HG02763 (cell line): ENCODE results near the gene PLB1.

Experiments
- ATAC-seq: cut with Tn5 transposase; IDR thresholded peaks from one replicate; pipeline ENCODE4 v1.9.1; 2021; ENCODE audit warnings: mild to moderate bottlenecking, moderate library complexity; ENCODE audit not compliant: unreplicated experiment

The PLB1 gene

DNA sequence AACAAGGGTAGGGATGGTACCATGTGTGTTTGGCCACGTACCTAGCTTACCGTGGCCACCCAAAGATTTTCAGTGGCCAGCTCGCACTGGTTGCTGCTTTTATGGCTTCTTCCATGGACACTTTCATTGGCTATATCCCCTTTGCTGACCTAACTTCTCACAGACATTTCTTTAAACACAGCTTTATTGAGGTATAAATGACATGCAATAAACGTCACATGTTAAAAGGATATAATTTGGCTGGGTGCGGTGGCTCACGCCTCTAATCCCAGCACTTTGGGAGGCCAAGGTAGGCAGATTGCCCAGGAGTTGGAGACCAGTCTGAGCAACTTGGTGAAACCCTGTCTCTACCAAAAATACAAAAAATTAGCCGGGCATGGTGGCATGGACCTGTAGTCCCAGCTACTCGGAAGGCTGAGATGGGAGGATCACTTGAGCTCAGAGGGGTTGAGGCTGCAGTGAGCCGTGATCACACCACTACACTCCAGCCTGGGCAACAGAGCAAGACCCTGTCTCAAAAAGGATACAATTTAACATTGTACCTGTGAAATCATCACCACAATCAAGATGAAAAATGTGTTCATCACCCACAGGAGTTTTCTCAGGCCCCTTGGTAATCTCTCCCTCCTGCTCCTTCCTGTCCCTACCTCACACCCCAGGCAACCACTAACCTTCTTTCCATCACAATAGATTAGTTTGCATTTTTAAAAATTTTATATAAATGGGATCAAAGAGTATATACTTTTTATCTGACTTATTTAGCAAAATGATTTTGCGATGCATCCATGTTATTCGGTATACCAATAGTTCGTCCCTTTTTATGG lies 127.9 kb downstream of the PLB1 start:
- ATAC-seq: no peak

DNA sequence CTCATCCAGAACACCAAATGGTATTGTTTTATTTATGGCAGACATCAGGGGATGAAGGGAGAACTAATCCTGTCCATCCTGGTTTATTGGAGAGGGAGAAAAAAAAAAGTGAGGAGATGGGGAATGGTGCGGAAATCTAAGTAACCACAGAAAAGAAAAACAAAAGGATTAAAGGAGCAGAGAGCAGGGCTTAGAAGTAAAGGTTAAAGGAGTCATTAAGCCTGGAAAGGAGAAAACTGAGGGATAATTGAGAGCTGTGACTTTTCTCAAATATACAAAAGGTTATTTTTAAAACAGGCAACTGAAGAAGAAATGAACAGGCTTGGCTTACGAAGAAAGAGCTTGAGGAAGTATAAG lies 128.6 kb downstream of the PLB1 start:
- no peak for ATAC-seq

DNA sequence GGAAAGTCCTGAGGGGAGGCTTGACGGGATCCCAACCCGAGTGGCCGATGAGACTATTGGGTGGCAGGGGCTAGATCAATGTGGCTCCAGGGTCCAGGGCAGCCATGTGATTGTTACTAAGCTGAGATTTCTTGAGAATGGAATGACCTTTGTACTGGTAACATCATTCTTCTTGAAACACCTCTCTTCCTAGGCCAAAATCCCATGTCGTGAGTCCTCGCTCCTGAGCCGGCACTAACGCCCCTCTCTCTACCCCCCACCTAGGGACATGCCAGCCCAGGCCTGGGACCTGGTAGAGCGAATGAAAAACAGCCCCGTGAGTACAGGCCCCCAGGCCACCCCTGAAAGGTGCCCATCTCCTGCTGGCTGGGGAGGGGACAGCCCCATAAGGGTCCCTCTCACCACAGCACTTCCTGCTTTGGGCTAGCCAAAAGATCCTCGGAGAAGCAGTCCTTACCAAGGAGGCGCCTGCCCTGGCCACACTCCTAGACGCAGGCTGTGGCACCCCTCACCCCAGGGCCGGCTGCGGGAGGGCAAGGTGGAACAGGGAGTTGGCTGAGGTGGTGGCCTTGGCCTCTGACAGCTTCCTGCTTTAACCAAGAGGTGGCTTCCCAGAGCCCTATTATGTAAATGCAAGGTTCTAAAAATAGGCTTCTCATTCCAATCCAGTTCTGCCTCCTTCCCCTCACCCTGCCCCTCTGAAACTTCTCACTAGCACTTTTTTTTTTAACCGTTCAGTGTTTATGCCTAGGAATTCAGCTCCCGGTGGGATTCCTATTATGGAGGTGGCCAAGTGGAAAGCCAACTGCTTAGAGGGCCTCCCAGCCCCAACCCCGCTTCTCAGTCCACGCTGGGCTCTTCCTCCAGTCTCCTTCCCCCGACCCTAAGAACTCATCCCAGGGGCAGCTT lies 129.2 kb downstream of the PLB1 start:
- ATAC-seq: no peak

DNA sequence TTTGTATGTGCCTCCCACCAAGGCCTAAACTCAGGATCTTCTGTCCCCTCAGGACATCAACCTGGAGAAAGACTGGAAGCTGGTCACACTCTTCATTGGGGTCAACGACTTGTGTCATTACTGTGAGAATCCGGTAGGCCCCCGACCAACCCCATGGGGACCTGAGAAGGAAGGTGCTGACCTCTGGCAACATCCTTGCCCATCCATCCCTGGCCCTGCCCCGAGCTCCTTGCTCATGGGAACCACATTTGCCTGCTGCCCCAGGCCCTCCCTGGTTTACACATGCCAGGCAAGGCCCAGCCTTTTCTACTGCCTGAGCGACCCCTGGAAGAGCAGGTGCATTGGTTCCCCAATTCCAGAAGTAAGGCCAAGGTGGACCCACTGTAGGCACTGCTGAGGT lies 130.5 kb downstream of the PLB1 start:
- ATAC-seq: no peak

DNA sequence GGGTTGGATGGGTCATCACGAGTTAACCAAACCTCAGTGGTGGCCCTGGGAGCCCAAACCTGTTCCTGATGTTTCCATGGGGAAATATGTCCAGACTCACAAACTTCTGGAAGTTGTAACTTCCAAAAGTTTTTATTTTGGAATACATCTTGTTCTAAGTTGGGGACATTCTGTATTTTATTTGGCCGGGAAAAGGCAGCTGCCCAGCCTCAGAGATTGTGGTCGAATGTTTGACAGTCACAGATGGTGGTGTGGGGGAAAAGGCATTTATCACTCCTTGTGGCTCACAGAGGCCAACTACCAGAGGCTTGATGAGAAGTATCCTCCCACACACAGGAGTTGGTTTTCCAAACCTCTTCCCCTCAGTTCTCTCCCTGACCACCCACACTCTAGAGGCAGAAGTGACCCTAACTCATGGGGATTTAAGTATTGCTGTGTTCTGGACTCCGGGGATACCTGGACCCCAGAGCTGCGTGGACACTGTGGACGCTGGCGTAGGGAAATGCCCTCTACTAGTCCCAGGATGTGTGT lies 131.1 kb downstream of the PLB1 start:
- no peak for ATAC-seq

DNA sequence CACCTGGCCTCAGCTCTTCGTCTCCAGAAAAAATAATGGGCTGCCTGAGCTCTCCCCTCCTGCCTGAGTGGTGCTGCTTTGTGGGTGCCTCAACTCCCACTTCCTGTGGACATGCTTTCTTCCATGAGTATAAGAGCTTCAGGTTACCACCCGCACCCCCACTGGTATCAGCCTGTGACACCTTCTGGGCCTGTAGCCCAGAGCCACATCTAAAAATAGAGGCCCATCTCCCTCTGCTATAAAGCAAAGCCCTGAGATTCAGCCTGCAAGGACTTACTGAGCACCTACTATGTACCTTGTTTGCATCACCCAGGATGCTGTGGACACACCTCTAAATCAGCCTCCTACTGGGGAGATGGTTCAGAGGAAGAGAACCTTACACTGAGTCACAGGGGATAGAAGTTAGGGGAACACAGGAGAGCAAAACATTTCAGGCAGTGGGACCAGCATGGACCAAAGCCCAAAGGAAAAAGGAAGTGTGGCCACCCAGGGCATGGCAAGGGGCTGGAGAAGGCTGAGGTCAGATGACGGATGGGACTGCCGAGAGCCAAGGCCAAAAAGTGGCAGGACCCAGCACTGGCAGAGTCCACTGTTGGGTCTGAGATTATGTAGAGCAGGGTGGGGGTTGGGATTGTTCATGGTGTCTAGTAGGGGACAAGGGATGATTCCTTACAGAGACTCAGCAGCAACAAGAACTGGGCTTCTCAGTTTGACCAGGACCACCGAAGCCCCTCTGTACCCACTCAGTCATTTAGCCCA lies 132.0 kb downstream of the PLB1 start:
- no peak for ATAC-seq

DNA sequence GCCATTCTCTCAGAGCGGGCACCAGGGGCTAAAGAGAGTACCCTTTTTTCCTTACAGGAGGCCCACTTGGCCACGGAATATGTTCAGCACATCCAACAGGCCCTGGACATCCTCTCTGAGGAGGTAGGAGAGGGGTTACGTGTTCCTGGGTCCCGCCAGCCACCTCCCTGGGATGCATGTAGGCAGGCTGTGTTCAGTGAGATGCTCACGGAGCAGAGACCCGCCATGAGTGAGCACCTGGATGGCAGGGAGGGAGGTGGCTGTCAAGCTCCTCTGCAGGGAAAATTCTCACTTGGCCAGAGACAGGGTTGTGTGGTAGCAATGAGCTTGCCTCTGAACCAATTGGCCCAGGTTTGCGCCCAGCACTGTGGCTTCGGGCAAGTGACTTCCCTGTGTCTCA lies 132.6 kb downstream of the PLB1 start:
- no peak for ATAC-seq

DNA sequence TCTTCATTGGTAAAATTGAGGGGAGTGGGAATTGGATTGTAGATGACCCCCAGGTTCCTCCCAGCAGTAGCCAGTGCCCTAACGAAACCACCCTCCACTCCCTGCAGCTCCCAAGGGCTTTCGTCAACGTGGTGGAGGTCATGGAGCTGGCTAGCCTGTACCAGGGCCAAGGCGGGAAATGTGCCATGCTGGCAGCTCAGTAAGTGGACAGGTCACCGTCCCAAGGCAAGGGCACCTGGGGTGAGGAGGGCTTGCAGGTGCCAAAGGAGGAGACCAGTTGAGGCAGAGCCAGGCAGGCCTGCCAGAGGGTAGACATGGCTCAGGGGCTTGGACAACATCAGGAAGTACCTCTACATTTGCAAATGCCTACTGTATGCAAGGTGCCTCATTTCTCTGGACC lies 133.1 kb downstream of the PLB1 start:
- no peak for ATAC-seq

DNA sequence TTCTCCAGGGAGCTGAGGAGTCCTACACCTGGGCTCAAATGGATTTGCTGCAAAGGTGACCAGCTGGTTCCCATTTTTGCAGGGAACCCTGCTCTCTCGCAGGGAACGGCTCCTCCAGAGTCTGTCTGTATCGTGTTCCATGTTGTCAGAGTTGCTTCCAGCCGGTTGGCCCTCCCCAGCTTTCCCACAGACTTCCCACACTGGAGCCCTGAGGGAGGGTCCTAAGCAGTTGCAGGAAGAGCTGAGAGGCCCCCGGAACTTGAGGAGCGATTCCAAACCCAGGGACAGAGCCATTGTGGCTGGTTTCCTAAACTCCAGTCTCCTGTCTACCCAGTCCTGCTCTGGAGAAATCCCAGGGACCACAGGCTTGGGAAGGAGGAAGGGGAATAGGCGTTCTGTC lies 134.1 kb downstream of the PLB1 start:
- ATAC-seq: no peak

DNA sequence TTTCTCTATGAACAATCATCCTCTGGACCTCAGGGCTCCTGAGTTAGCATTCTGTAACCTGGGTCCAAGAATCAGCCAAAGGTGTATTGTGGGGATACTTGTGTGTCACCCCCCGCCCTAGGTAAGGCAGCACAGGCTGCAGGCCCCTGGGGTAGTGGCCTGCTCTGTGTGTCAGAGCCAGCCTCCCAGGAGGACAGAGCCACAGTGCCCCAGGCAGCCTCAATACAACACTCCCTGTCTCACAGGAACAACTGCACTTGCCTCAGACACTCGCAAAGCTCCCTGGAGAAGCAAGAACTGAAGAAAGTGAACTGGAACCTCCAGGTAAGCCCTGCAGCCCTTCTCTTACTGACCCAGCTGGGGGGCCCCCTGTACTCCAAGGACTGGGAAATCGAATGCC lies 134.5 kb downstream of the PLB1 start:
- ATAC-seq: no peak

DNA sequence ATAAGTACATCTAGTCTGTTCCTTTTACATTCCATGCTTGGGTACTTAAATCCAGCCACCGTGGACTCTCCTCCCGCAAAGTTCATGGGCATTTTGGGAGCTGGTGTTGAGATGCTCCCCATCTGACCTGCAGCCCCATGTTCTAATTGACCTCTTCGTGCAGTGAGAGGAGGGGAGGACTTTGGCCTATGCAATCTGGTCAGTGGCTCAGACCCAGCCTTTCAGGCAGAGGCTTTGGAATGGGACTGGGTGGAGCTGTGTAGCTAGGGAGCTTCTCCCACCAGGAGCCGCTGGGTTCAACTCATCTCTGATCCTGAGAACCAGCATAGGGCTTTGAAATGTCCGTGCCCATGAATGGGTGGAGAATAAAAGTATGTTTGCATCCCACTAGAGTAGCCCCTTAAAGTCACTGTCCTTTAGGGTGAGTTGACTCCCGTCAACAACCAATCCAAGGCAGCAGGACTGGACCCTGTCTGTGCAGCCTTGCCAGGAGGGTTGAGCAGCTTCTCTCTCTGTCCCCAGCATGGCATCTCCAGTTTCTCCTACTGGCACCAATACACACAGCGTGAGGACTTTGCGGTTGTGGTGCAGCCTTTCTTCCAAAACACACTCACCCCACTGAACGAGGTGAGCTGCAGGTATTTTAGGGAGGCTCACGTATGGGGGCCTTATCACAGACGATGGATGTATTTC lies 135.8 kb downstream of the PLB1 start:
- no peak for ATAC-seq

DNA sequence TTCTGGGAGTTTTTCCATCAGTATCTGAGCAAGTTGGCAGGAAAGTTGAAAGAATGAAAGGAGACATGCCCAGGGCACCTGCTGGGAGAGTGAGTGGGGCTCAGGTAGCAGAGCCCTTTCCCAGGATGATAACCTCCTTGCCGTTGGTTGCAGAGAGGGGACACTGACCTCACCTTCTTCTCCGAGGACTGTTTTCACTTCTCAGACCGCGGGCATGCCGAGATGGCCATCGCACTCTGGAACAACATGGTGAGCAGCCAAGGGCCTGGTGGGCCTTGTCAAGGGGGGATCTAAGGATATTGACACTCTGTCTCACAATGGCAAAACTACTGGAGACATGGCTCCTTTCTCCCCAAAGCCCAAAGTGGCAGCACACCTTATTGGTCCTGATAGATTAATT lies 136.9 kb downstream of the PLB1 start:
- no peak for ATAC-seq

DNA sequence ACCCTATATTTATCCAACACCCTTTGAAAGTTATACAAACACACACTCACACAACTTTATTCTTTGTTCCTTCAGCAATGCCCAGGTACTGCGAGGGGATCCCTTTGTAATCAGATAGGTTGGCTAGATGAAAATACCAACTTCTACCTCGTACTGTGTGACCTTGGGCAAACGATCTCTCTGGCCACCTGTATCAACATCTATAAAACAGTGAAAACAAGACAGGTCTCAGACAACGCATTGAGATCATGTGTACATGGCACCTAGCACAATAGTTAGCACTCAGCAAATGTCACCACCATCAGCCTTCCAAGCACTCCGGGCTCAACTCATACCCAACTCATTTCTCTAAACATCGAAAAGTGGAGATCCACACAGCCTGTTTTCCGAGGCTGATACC lies 137.3 kb downstream of the PLB1 start:
- ATAC-seq: no peak

DNA sequence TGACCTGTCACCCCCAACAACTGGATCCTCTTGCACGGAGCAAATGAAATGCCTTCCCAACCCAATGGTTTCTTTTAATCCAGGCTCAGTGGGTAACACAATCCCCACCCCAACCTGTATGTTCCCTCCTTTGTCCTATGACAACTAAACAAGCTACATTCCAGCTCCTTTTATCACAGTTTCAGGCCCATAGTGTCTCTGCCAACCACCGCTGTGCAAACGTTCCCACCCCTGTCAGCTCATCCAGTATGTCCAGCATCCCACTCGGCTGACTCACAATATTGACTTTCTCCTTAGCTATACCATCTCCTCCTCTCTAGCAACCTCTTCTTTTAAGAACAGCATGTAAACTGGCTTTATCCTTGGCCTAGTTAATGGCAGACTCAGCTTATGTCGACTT lies 137.9 kb downstream of the PLB1 start:
- no peak for ATAC-seq

DNA sequence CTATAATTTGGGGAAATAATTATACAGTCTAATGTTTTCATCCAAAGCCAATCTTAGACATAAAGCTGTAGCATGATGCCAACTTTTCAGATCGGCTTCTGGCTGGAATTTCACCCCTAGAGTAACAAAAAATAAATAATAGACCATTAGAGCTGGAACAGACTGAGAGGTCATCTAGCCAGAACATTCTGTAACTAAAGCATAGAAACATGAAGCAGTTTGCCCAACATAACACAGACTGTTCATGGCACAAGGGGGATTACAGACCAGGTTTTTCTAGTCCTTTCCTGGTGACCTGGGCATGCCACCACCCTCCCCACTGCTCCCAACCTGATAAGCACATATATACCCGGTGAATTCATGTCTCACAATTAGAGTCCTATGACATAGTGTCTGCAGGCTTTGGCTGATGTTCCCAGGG lies 139.3 kb downstream of the PLB1 start:
- no peak for ATAC-seq

DNA sequence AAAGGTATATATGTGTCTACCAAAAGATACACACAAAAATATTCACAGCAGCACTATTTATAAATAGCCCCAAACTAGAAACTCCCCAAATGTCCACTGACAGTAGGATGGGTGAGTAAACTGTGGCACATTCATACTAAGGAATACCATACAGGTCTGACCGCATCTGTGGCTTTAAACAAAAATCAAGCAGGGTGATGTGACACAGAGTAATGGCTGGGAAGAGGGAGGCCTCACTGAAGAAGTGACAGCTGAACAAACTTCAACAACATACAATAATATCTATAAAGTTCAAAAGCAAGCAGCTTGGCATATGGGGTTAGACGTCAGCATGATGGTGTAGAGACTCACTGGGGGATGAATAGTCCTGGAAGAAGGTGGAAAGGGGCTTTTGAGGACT lies 140.6 kb downstream of the PLB1 start:
- ATAC-seq: no peak

DNA sequence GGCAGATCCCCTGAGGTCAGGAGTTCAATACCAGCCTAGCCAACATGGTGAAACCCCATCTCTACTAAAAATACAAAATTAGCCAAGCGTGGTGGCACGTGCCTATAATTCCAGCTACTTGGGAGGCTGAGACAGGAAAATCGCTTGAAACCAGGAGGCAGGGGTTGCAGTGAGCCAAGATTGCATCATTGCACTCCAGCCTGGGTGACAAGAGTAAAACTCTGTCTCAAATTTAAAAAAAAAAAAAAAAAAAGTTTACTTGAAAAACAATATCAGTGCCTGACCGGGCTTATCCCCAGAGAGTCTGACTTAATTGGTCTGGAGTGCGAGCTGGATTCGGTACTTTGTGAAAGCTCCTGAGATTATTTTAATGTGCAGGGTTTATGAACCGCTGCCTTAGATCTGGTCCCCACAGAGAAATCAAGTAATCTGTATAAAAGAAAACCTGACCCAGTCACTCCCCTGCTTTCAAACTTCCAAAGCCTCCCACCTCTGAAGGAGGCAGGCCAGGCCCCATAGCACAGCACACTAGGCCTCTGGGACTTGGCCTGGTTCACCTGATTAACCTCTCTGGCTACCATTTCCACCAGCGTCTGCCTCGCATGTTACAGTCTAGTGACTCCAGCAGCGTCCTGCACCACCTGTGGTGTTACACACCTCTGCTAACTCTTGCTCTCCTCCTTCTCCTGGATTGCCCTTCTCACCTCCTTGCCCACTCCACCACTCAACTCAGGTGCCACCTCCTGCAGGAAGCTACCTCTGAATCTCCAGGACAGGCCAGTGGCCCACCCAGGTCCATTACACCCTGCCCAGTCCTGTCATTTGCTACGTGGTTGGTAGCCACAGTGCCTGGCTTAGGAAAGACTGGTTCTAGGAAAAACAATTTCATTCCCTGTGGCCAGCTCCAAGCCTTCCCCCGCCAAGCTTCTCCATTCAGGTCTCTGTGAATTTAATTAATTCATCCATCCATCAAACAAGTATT lies 141.5 kb downstream of the PLB1 start:
- ATAC-seq: no peak

DNA sequence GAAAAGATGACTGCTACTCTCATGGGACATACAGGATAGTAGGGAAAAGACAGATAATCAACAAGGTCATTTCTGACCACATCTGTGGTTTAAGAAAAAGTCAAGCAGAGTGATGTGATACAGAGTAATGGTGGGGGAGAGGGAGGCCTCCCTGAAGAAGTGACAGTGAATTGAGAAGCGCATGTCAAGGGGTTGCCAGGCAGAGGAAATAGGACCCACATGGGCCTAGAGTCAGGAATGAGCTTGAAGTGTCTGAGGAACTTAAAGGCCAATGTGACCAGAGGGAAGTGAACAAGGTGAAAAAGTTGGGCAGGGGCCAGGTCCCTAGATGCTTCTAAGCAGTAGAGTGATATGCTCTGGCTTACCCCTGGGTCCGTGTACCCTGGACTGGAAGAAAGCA lies 142.2 kb downstream of the PLB1 start:
- ATAC-seq: no peak

DNA sequence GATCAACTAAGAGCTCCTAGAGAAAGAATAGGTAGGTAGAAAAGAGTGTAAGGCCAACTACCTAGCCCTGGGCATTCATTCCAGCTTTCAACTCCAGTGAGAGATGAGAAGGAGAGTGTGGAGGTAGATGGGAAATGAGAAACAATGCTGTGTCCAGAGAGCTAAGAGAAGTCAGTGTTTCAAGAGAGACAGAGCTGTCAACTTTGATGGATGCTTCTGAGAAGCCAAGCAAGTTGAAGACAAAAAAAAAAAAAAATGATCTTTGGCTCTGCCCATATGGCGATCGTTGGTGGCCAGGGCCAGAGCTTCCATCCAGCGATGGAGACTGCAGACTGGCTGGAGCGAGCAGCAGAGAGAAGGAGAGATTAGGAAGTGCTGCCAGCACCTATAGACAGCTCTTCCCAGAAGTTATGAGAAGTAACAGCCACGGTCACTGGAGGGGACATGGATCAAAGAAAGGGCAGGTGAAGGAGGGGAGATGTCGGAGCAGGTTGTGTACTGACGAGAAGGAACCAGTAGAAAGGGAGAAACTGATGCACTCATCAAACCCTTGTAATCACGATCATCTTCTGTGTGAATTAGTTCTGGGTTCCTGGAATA lies 143.3 kb downstream of the PLB1 start:
- ATAC-seq: no peak
